Measurements from ENCODE around the gene TMEM52B.
"Not testable (repeated sequence)": the region's sequence is repeated elsewhere in the genome, so short reads cannot be mapped to it uniquely, and the experiment has no call there.

The TMEM52B gene

GRCh38 chr12:10211101-10211939 is 32.5 kb downstream of the TMEM52B start:
- no peak overlapping the region for H3K4me3 ChIP-seq (ENCODE audit: low read depth in 1 of 2, low read length in 2 of 2)
- H3K9ac ChIP-seq (ENCODE audit: low read depth in 1 of 2, low read length in 2 of 2) = no peak overlapping the region
- H3K27me3 ChIP-seq (ENCODE audit: control insufficient read depth in 1 of 2, insufficient read depth in 2 of 2, low read length in 2 of 2) = no peaks in the 10 kb centered on the region
- no peak overlapping the region for H3K27ac ChIP-seq (ENCODE audit: low read depth, low read length)
- H3K36me3 ChIP-seq (ENCODE audit: control insufficient read depth in 1 of 2, insufficient read depth in 2 of 2, low read length in 2 of 2) = no peaks in the 10 kb centered on the region
- H3K9me3 ChIP-seq (ENCODE audit: control insufficient read depth in 1 of 2, low read length in 2 of 2) = no peaks in the 10 kb centered on the region
- H3K4me1 ChIP-seq (ENCODE audit: control insufficient read depth in 1 of 2, insufficient read depth in 2 of 2, low read length in 2 of 2) = peaks cover 12 to 15% of the 10 kb centered on the region in 2 donors

DNA sequence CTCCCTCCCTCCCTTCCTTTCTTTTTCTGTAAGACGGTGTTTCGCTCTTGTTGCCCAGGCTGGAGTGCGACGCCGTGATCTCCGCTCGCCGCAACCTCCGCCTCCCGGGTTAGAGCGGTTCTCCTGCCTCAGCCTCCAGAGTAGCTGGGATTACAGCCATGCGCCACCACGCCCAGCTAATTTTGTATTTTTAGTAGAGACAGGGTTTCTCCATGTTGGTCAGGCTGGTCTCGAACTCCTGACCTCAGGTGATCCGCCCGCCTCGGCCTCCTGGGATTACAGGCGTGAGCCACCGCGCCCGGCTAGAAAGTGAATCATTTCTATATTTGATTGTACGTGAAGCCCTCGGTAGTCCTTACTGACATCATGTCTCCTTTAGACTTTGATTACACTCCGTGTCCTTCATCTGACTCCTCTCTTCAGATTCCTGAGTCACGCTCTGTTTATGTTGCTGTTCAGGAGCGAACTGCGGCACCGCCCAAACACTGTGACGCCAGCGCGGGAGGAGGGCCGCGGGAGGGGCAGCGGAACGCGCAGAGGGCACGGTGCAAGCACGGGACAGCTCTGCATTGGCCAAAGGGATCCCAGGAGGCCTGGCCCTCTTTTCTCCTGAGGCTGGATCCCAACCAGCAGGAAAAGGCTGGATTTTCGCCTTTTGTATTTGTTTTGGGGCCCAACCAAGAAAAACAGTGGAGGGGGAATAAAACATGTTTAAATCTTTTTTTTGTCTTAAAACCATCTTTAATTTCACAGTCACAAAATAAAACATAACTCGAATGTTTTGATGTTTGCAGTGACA is 33.3 kb downstream of the TMEM52B start:
- H3K27me3 ChIP-seq (ENCODE audit: control insufficient read depth in 1 of 2, insufficient read depth in 2 of 2, low read length in 2 of 2) = no peaks in the 10 kb centered on the region
- peak overlapping the region; percentile 72 to 86 for H3K4me3 ChIP-seq (ENCODE audit: low read depth in 1 of 2, low read length in 2 of 2)
- H3K36me3 ChIP-seq (ENCODE audit: control insufficient read depth in 1 of 2, insufficient read depth in 2 of 2, low read length in 2 of 2) = no peaks in the 10 kb centered on the region
- H3K9me3 ChIP-seq (ENCODE audit: control insufficient read depth in 1 of 2, low read length in 2 of 2) = no peaks in the 10 kb centered on the region
- peak overlapping the region; percentile 99 for H3K27ac ChIP-seq (ENCODE audit: low read depth, low read length)
- H3K9ac ChIP-seq (ENCODE audit: low read depth in 1 of 2, low read length in 2 of 2) = peak overlapping the region; percentile 80 to 90
- H3K4me1 ChIP-seq (ENCODE audit: control insufficient read depth in 1 of 2, insufficient read depth in 2 of 2, low read length in 2 of 2) = peaks cover 12 to 15% of the 10 kb centered on the region in 2 donors

DNA sequence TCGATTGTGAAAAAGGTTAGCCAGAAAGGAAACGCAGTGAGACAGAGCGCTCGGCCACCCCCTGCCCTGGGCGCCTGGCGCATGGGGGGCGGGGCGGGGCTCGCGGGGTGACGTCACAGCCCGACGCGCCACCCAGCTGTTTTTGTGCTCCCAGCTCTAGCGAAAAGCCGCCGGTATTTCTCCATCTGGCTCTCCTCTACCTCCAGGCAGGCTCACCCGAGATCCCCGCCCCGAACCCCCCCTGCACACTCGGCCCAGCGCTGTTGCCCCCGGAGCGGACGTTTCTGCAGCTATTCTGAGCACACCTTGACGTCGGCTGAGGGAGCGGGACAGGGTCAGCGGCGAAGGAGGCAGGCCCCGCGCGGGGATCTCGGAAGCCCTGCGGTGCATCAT is 33.9 kb downstream of the TMEM52B start, which contains the start of gene GABARAPL1:
Gene GABARAPL1 (plus strand): TSS at position 139 of the 393 bp plus-strand sequence. CDS start 253 bp downstream, at position 392.
- peak within 1 kb of the TSS; percentile 99 for H3K27ac ChIP-seq (ENCODE audit: low read depth, low read length)
- peaks cover 12 to 15% of the 10 kb centered on the region in 2 donors for H3K4me1 ChIP-seq (ENCODE audit: control insufficient read depth in 1 of 2, insufficient read depth in 2 of 2, low read length in 2 of 2)
- peak within 1 kb of the TSS; percentile 72 to 86 for H3K4me3 ChIP-seq (ENCODE audit: low read depth in 1 of 2, low read length in 2 of 2)
- peak within 1 kb of the TSS; percentile 80 to 90 for H3K9ac ChIP-seq (ENCODE audit: low read depth in 1 of 2, low read length in 2 of 2)
- H3K9me3 ChIP-seq (ENCODE audit: control insufficient read depth in 1 of 2, low read length in 2 of 2) = no peaks in the 10 kb centered on the region
- no peaks in the 10 kb centered on the region for H3K36me3 ChIP-seq (ENCODE audit: control insufficient read depth in 1 of 2, insufficient read depth in 2 of 2, low read length in 2 of 2)
- H3K27me3 ChIP-seq (ENCODE audit: control insufficient read depth in 1 of 2, insufficient read depth in 2 of 2, low read length in 2 of 2) = no peaks in the 10 kb centered on the region

GRCh38 chr12:10213168-10214135 is 34.6 kb downstream of the TMEM52B start:
- Histone ChIP-seq H3K4me1 (ENCODE audit: control insufficient read depth in 1 of 2, insufficient read depth in 2 of 2, low read length in 2 of 2) (peaks cover 12 to 15% of the 10 kb centered on the region in 2 donors), H3K4me3 (ENCODE audit: low read depth in 1 of 2, low read length in 2 of 2) (peak overlapping the region; percentile 72 to 86), H3K9ac (ENCODE audit: low read depth in 1 of 2, low read length in 2 of 2) (peak overlapping the region; percentile 65 to 90), H3K27ac (ENCODE audit: low read depth, low read length) (peak overlapping the region; percentile 99), H3K9me3 (ENCODE audit: control insufficient read depth in 1 of 2, low read length in 2 of 2) (no peaks in the 10 kb centered on the region), H3K27me3 (ENCODE audit: control insufficient read depth in 1 of 2, insufficient read depth in 2 of 2, low read length in 2 of 2) (no peaks in the 10 kb centered on the region), H3K36me3 (ENCODE audit: control insufficient read depth in 1 of 2, insufficient read depth in 2 of 2, low read length in 2 of 2) (no peaks in the 10 kb centered on the region)

GRCh38 chr12:10214136-10214894 is 35.5 kb downstream of the TMEM52B start:
- Histone ChIP-seq H3K36me3 (ENCODE audit: control insufficient read depth in 1 of 2, insufficient read depth in 2 of 2, low read length in 2 of 2) (no peaks in the 10 kb centered on the region), H3K9ac (ENCODE audit: low read depth in 1 of 2, low read length in 2 of 2) (peak overlapping the region; percentile 65 to 90), H3K4me3 (ENCODE audit: low read depth in 1 of 2, low read length in 2 of 2) (peak overlapping the region; percentile 72 to 86), H3K27me3 (ENCODE audit: control insufficient read depth in 1 of 2, insufficient read depth in 2 of 2, low read length in 2 of 2) (no peaks in the 10 kb centered on the region), H3K9me3 (ENCODE audit: control insufficient read depth in 1 of 2, low read length in 2 of 2) (no peaks in the 10 kb centered on the region), H3K4me1 (ENCODE audit: control insufficient read depth in 1 of 2, insufficient read depth in 2 of 2, low read length in 2 of 2) (peaks cover 12 to 15% of the 10 kb centered on the region in 2 donors), H3K27ac (ENCODE audit: low read depth, low read length) (peak overlapping the region; percentile 99)

- Histone ChIP-seq H3K9me3 (ENCODE audit: control insufficient read depth in 1 of 2, low read length in 2 of 2) (no peaks in the 10 kb centered on the region), H3K4me3 (ENCODE audit: low read depth in 1 of 2, low read length in 2 of 2) (peak overlapping the region; percentile 72 to 86), H3K27ac (ENCODE audit: low read depth, low read length) (peak overlapping the region; percentile 65), H3K36me3 (ENCODE audit: control insufficient read depth in 1 of 2, insufficient read depth in 2 of 2, low read length in 2 of 2) (peaks cover 0 to 4% of the 10 kb centered on the region in 2 donors), H3K27me3 (ENCODE audit: control insufficient read depth in 1 of 2, insufficient read depth in 2 of 2, low read length in 2 of 2) (no peaks in the 10 kb centered on the region), H3K9ac (ENCODE audit: low read depth in 1 of 2, low read length in 2 of 2) (peak overlapping the region in 1 of 2 donors; percentile 90), H3K4me1 (ENCODE audit: control insufficient read depth in 1 of 2, insufficient read depth in 2 of 2, low read length in 2 of 2) (peaks cover 12 to 15% of the 10 kb centered on the region in 2 donors)
Observed at GRCh38 chr12:10214895-10215267, 36.0 kb downstream of the TMEM52B start.

DNA sequence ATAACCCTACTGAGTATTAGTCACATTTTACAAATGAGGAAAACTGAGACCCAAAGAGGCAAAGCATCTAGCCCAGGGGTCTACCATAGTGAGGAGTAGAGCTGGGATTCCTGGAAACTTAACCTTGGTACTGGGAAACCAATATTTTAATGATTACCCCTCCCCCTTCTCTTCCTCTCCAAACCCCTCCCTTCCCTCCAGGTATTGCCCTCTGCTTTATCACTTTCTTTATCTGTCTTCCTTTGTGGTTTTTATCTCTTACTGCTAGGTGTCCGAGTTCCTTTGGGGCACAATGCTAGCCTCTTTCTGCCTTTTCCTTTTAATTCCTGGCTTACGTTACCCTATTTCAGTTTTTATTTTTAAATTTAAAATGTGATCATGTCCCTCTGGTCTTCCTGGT is 36.6 kb downstream of the TMEM52B start:
- Histone ChIP-seq H3K27ac (ENCODE audit: low read depth, low read length) (no peak overlapping the region), H3K4me3 (ENCODE audit: low read depth in 1 of 2, low read length in 2 of 2) (peak overlapping the region in 1 of 2 donors; percentile 86), H3K27me3 (ENCODE audit: control insufficient read depth in 1 of 2, insufficient read depth in 2 of 2, low read length in 2 of 2) (no peaks in the 10 kb centered on the region), H3K4me1 (ENCODE audit: control insufficient read depth in 1 of 2, insufficient read depth in 2 of 2, low read length in 2 of 2) (peaks cover 12 to 15% of the 10 kb centered on the region in 2 donors), H3K9ac (ENCODE audit: low read depth in 1 of 2, low read length in 2 of 2) (peak overlapping the region in 1 of 2 donors; percentile 90), H3K9me3 (ENCODE audit: control insufficient read depth in 1 of 2, low read length in 2 of 2) (no peaks in the 10 kb centered on the region), H3K36me3 (ENCODE audit: control insufficient read depth in 1 of 2, insufficient read depth in 2 of 2, low read length in 2 of 2) (peaks cover 0 to 8% of the 10 kb centered on the region in 2 donors)

DNA sequence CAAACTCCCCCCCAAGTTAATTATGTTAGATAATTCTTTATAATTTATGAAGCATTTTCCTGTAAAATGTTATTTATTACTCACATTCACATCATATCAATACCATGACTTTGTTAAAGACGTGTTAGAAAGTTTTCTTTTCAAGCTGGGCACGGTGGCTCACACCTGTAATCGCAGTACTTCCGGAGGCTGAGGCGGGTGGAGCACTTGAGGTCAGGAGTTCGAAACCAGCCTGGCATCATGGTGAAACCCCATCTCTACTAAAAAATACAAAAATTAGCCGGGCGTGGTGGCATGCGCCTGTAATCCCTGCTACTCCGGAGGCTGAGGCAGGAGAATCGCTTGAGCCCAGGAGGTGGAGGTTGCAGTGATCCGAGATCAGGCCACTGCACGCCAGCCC is 37.1 kb downstream of the TMEM52B start:
- Histone ChIP-seq H3K36me3 (ENCODE audit: control insufficient read depth in 1 of 2, insufficient read depth in 2 of 2, low read length in 2 of 2) (peaks cover 0 to 13% of the 10 kb centered on the region in 2 donors), H3K4me1 (ENCODE audit: control insufficient read depth in 1 of 2, insufficient read depth in 2 of 2, low read length in 2 of 2) (peaks cover 12 to 15% of the 10 kb centered on the region in 2 donors)
- not testable (repeated sequence) for H3K27ac ChIP-seq (ENCODE audit: low read depth, low read length); H3K4me3 ChIP-seq (ENCODE audit: low read depth in 1 of 2, low read length in 2 of 2); H3K9me3 ChIP-seq (ENCODE audit: control insufficient read depth in 1 of 2, low read length in 2 of 2); H3K27me3 ChIP-seq (ENCODE audit: control insufficient read depth in 1 of 2, insufficient read depth in 2 of 2, low read length in 2 of 2); H3K9ac ChIP-seq (ENCODE audit: low read depth in 1 of 2, low read length in 2 of 2)

- Histone ChIP-seq H3K36me3 (ENCODE audit: control insufficient read depth in 1 of 2, insufficient read depth in 2 of 2, low read length in 2 of 2) (peaks cover 5 to 30% of the 10 kb centered on the region in 2 donors), H3K4me1 (ENCODE audit: control insufficient read depth in 1 of 2, insufficient read depth in 2 of 2, low read length in 2 of 2) (peaks cover 9 to 15% of the 10 kb centered on the region in 2 donors), H3K4me3 (ENCODE audit: low read depth in 1 of 2, low read length in 2 of 2) (no peak overlapping the region), H3K9me3 (ENCODE audit: control insufficient read depth in 1 of 2, low read length in 2 of 2) (no peaks in the 10 kb centered on the region), H3K27me3 (ENCODE audit: control insufficient read depth in 1 of 2, insufficient read depth in 2 of 2, low read length in 2 of 2) (no peaks in the 10 kb centered on the region), H3K27ac (ENCODE audit: low read depth, low read length) (no peak overlapping the region), H3K9ac (ENCODE audit: low read depth in 1 of 2, low read length in 2 of 2) (no peak overlapping the region)
Observed at GRCh38 chr12:10218021-10218420, 39.2 kb downstream of the TMEM52B start.
